ENCODE data around the gene FAM168A.
A peak's percentile ranks its signal among the peaks of the same experiment; 100 is the strongest.
"Not testable (repeated sequence)": the region's sequence is repeated elsewhere in the genome, so short reads cannot be mapped to it uniquely, and the experiment has no call there.

The FAM168A gene

DNA sequence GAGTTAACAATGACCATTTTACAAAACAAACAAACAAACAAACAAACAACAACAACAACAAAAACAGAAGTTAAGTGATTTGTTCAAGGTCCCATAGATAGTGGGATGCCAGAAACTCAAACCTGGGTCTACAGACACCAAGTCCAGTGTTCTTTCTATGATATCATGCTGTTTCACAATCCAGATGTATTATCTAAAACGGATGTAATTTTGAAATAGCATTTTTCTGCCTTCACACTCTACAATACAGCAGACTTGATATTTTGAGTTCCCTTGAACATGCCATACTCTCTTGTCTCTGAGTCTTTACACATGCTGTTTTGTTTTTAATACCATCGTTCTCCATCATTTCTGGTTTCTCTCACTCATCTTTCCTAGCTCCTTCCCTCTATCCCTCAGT is 117.2 kb downstream of the FAM168A start:
- TF ChIP-seq, protein P1, sequence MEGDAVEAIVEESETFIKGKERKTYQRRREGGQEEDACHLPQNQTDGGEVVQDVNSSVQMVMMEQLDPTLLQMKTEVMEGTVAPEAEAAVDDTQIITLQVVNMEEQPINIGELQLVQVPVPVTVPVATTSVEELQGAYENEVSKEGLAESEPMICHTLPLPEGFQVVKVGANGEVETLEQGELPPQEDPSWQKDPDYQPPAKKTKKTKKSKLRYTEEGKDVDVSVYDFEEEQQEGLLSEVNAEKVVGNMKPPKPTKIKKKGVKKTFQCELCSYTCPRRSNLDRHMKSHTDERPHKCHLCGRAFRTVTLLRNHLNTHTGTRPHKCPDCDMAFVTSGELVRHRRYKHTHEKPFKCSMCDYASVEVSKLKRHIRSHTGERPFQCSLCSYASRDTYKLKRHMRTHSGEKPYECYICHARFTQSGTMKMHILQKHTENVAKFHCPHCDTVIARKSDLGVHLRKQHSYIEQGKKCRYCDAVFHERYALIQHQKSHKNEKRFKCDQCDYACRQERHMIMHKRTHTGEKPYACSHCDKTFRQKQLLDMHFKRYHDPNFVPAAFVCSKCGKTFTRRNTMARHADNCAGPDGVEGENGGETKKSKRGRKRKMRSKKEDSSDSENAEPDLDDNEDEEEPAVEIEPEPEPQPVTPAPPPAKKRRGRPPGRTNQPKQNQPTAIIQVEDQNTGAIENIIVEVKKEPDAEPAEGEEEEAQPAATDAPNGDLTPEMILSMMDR (IDR thresholded peaks at IDR 0.05; ENCODE audit: low read depth, low read length, missing control alignments): no peak
- H3K4me3 ChIP-seq (replicated peaks; ENCODE audit: low read depth, low read length): no peak overlapping the region

DNA sequence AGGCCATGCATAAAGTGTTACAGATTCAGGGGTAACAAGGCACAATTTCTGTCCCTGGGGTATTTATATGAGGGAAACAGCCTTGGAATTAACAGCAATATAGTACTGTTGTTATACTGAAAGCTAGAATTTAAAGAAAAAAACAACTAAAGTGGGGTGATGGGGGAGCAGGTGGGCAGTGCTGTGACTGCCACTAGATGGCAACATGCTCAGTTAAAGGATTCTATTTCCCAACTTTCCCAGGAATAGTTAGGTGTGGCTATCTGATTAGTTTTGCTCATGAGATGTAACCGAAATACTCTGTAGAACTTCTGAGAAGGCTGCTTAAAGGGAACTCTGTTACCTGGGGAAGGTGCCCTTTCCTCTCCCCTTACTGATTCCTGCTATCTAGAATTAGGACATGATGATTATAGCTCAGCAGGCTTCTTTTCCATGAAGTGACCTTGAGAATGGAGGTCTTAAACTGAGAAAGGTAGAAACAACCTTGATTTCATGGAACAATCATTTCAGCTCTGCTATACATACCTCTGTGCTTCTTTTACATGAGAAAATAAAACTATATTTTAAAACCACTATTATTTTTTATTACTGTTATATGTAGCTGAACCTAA is 119.1 kb downstream of the FAM168A start:
- no peak overlapping the region for H3K4me3 ChIP-seq (replicated peaks; ENCODE audit: low read depth, low read length)
- TF ChIP-seq, protein P1 (IDR thresholded peaks at IDR 0.05; ENCODE audit: low read depth, low read length, missing control alignments): peak; percentile 91
- no peak for DNase-seq (ENCODE audit: extremely low read depth, low read depth)

More for the DNA sequence above, 117.2 kb downstream of the FAM168A start:
- no peak for DNase-seq (ENCODE audit: extremely low read depth, low read depth)

DNA sequence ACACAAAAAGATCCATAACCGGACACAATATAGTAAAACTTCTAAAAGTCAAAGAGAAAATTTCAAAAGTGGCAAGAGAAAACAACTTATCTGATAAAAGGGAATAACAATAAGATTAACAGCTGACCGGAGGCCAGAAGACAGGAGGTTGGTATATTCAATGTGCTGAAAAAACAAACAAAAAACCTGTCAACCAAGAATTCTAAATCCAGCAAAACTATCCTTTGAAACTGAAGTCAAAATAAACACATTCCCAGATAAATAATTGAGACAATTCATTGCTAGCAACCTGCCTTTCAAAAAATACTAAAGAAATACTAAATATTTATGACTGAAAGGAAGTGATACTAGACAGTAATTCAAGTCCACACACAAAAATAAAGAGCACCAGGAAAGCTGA is 120.4 kb downstream of the FAM168A start:
- H3K4me3 ChIP-seq (replicated peaks; ENCODE audit: low read depth, low read length): no peak overlapping the region
- DNase-seq (ENCODE audit: extremely low read depth, low read depth): no peak
- TF ChIP-seq, protein P1 (IDR thresholded peaks at IDR 0.05; ENCODE audit: low read depth, low read length, missing control alignments): no peak

DNA sequence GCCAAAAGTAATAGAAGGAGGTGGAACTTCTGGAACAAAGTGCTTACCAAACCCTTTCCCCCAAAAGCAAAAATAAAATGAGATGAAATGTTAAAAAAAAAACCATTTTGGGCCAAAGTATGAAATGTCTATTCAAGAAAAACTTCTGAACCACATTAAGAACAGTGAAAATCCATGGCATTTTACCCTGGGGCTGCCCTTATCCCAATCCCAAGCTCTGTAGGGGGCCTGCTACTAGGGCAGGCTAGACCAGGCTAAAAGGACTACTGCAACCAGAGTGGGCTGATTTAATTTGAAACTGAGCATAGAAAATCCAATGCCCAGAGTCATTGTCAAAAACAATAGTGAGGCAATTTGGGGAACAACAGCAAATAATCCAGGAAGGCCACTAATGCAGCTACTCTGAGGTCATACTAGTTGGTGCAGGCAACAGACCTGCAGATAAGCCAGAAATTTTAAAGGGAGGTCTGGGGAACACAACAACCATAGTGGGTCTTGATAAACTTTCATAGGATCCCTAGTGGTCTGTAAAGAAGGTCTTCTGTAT is 122.3 kb downstream of the FAM168A start:
- no peak overlapping the region for H3K4me3 ChIP-seq (replicated peaks; ENCODE audit: low read depth, low read length)
- DNase-seq (ENCODE audit: extremely low read depth, low read depth): no peak
- TF ChIP-seq, protein P1 (IDR thresholded peaks at IDR 0.05; ENCODE audit: low read depth, low read length, missing control alignments): no peak

DNA sequence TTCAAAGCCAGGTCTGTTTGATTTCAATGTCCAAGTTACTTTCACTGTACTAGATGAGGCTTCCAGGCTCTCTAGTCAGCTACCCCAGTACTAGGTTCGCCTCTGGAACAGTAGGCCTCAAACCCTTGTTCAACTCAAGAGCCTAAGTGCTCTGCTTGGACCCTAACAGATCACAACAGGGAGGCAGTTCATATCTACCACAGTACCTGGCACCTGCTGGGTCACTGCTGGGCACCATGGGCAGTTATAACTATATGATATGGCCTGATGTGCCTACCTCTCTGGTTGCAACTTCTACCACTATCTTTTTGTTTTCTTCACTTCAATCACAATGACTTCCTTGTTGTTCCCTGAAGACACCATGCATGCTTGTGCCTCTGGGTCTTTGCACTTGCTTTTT is 124.7 kb downstream of the FAM168A start:
- TF ChIP-seq, protein P1 (IDR thresholded peaks at IDR 0.05; ENCODE audit: low read depth, low read length, missing control alignments): no peak
- no peak for DNase-seq (ENCODE audit: extremely low read depth, low read depth)
- H3K4me3 ChIP-seq (replicated peaks; ENCODE audit: low read depth, low read length): no peak overlapping the region

DNA sequence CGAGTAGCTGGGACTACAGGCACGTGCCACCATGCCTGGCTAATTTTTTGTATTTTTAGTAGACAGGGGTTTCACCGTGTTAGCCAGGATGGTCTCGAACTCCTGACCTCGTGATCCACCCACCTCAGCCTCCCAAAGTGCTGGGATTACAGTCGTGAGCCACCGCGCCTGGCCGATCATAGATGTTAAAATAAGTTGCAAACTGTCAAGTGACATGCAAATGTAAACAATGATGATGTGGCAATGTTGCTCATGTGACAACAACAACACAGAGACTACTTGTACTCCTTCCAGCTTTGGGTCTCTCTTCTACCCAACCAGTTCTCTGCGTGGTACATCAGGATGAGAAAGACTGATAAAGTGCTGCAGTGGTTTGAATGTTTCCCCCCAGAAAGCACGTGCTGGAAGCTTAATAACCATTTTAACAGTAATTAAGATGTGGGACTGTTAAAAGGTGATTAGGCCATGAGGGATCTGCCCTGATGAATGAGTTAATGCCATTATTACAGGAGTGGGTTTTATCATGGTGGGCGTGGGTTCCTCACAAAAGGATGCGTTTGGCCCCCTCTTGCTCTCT is 127.8 kb downstream of the FAM168A start:
- DNase-seq (ENCODE audit: extremely low read depth, low read depth); H3K4me3 ChIP-seq (replicated peaks; ENCODE audit: low read depth, low read length): not testable (repeated sequence)

DNA sequence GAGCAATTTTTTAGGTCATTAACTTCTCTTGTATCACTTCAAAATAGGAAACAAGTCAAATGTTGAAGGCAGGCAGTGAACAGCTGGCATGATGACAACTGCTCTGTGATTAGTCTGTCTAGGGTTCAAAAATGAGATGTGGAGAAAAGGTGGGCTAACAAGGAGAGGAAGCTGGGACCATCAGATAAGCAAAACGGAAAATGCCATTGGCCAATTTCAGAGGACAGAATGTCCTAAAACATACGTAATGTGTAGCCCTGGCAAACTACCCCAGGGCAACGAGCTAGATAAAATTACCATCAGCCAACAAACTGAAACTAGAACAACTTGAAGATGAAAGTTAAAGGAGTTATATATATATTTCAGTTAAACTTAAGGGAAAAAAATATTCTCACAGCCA is 128.5 kb downstream of the FAM168A start:
- TF ChIP-seq, protein P1 (IDR thresholded peaks at IDR 0.05; ENCODE audit: low read depth, low read length, missing control alignments): no peak
- DNase-seq (ENCODE audit: extremely low read depth, low read depth): no peak
- no peak overlapping the region for H3K4me3 ChIP-seq (replicated peaks; ENCODE audit: low read depth, low read length)
